K562 (cell line): Measurements from ENCODE around the gene VWA7. TPM values are rescaled to one million over a fixed set of nuclear protein-coding genes. Genes with fewer than 3 reads are reported as not detected.
A peak's percentile ranks its signal among the peaks of the same experiment; 100 is the strongest.

Experiments used
- ATF1 ChIP-seq, 2 experiments: fragments of 450-650 bp in 1 of 2; IDR thresholded peaks; 2 replicates each; pipeline ENCODE4 v1.6.1; 2016; ENCODE audit warnings: missing compliant biosample characterization in 1 of 2, missing genetic modification characterization in 1 of 2
- CCAR2 ChIP-seq: fragments of 200-400 bp; formaldehyde crosslinking; IDR thresholded peaks from 2 replicates; pipeline ENCODE4 v1.6.1; 2017; ENCODE audit warnings: mild to moderate bottlenecking, low read depth, low read length
- DDX20 ChIP-seq: fragments of 450-650 bp; IDR thresholded peaks from 2 replicates; pipeline ENCODE4 v1.6.1; 2016; ENCODE audit warnings: missing genetic modification characterization, low read depth, mild to moderate bottlenecking, missing compliant biosample characterization, moderate library complexity
- ESRRB ChIP-seq: fragments of 250-450 bp; sonication (Bioruptor Pico); IDR thresholded peaks from 2 replicates; pipeline ENCODE4 v1.5.0; 2020; ENCODE audit warnings: mild to moderate bottlenecking, moderate library complexity, borderline replicate concordance
- EZH2 ChIP-seq: IDR thresholded peaks from 2 replicates; pipeline ENCODE4 v1.6.1; 2012; ENCODE audit warnings: low read depth, mild to moderate bottlenecking, inconsistent platforms, low read length, borderline replicate concordance
- HBP1 ChIP-seq: fragments of 450-650 bp; formaldehyde crosslinking; IDR thresholded peaks from 2 replicates; pipeline ENCODE4 v1.4.0; 2022; ENCODE audit warnings: missing genetic modification characterization
- HLTF ChIP-seq: fragments of 450-650 bp; IDR thresholded peaks from 2 replicates; pipeline ENCODE4 v1.6.1; 2016
- HNRNPL ChIP-seq: fragments of 200-400 bp; formaldehyde crosslinking; IDR thresholded peaks from 2 replicates; pipeline ENCODE4 v1.6.1; 2017; ENCODE audit warnings: low read depth, mild to moderate bottlenecking, low read length
- MCM3 ChIP-seq: fragments of 450-650 bp; IDR thresholded peaks from 2 replicates; pipeline ENCODE4 v1.6.1; 2016
- NR4A1 ChIP-seq, 2 experiments: fragments of 250-450 bp in 1 of 2; fragments of 450-650 bp in 1 of 2; sonication (Bioruptor Pico) in 1 of 2; IDR thresholded peaks; 2 replicates each; pipeline versions ENCODE4 v1.4.0 to v1.6.1; 2016 to 2020; ENCODE audit warnings: mild to moderate bottlenecking in 2 of 2, missing compliant biosample characterization in 1 of 2, missing genetic modification characterization in 1 of 2, moderate library complexity in 1 of 2
- NRF1 ChIP-seq, 2 experiments: fragments of 450-650 bp; IDR thresholded peaks in 1 of 2; conservative IDR thresholded peaks in 1 of 2; 2 replicates each; pipeline ENCODE4 v1.6.1; 2014; ENCODE audit warnings: mild to moderate bottlenecking in 2 of 2
- OTX1 ChIP-seq: fragments of 450-650 bp; formaldehyde crosslinking; IDR thresholded peaks from 2 replicates; pipeline ENCODE4 v1.4.0; 2022; ENCODE audit warnings: mild to moderate bottlenecking
- SETDB1 ChIP-seq: IDR thresholded peaks from one replicate; pipeline ENCODE4 v1.6.1; 2012; ENCODE audit warnings: low read length, control low read depth, inconsistent platforms
- SRSF9 ChIP-seq: fragments of 200-400 bp; formaldehyde crosslinking; IDR thresholded peaks from 2 replicates; pipeline ENCODE4 v1.6.1; 2017; ENCODE audit warnings: low read depth, low read length, borderline replicate concordance
- WHSC1 ChIP-seq: IDR thresholded peaks from one replicate; pipeline ENCODE4 v1.6.1; 2012; ENCODE audit warnings: low read length, control low read depth, inconsistent platforms
- ZKSCAN3 ChIP-seq: fragments of 250-450 bp; sonication (Bioruptor Pico); IDR thresholded peaks from 2 replicates; pipeline ENCODE4 v1.4.0; 2020
- ZNF146 ChIP-seq: IDR thresholded peaks from one replicate; pipeline ENCODE4 v1.6.1; 2018; ENCODE audit warnings: missing compliant biosample characterization; ENCODE audit not compliant: unreplicated experiment
- ZNF175 ChIP-seq: fragments of 200-800 bp; sonication (Bioruptor generic); IDR thresholded peaks from 2 replicates; pipeline ENCODE4 v1.6.1; 2016; ENCODE audit warnings: low read depth, mild to moderate bottlenecking, missing genetic modification characterization, missing compliant biosample characterization
- ZNF316 ChIP-seq: fragments of 450-650 bp; IDR thresholded peaks from 2 replicates; pipeline ENCODE4 v1.6.1; 2016
- ZNF449 ChIP-seq: fragments of 250-450 bp; sonication (Bioruptor Pico); IDR thresholded peaks from 2 replicates; pipeline ENCODE4 v1.8.0; 2022; ENCODE audit warnings: moderate library complexity, mild to moderate bottlenecking, inconsistent platforms
- ZSCAN32 ChIP-seq: fragments of 450-650 bp; formaldehyde crosslinking; IDR thresholded peaks from 2 replicates; pipeline ENCODE4 v1.4.0; 2020; ENCODE audit warnings: mild to moderate bottlenecking, moderate library complexity
- polyA plus RNA-seq, 8 experiments: library from polyadenylated mRNA; depleted of rRNA in 4 of 8; stranded (reverse) in 5 of 8; unstranded in 3 of 8; fragments of >200 nt; fragmentation: Nextera tagmentation in 2 of 8; fragmentation: Illumina TruSeq in 1 of 8; extraction: Ambion mirVana in 2 of 8; extraction: Trizol in 1 of 8; gene quantifications; 2 replicates each; pipeline versions ENCODE4 v1.2.1 to v1.2.3, GENCODE V29; 2011 to 2014; ENCODE audit warnings: inconsistent platforms in 1 of 8, missing spikeins in 1 of 8
- total RNA-seq, 7 experiments: library from RNA; depleted of rRNA in 6 of 7; stranded (reverse); fragments of >200 nt in 6 of 7; fragmentation: Illumina TruSeq in 2 of 7; extraction: Trizol in 2 of 7; gene quantifications; 2 replicates each; pipeline versions ENCODE4 v1.2.1 to v1.2.3, GENCODE V29; 2011 to 2021; ENCODE audit warnings: low replicate concordance in 1 of 7
- TF ChIP-seq, protein P1 (sequence below): fragments of 200-800 bp; sonication (Bioruptor generic); IDR thresholded peaks from 2 replicates; pipeline ENCODE4 v1.6.1; 2017; ENCODE audit warnings: missing genetic modification characterization, missing compliant biosample characterization
- TF ChIP-seq, protein P2 (sequence below): sonication (generic); formaldehyde crosslinking; IDR thresholded peaks from 2 replicates; pipeline ENCODE4 v1.8.0; 2022; ENCODE audit warnings: missing genetic modification reagents, mild to moderate bottlenecking, moderate library complexity, borderline replicate concordance

The VWA7 gene
- total and polyA plus RNA-seq, 9 of the 15 experiments (the other 6 are each of a cell fraction or from before 2014, with no cell fraction given), result 0.18 to 2.9 (median 0.95) TPM

DNA sequence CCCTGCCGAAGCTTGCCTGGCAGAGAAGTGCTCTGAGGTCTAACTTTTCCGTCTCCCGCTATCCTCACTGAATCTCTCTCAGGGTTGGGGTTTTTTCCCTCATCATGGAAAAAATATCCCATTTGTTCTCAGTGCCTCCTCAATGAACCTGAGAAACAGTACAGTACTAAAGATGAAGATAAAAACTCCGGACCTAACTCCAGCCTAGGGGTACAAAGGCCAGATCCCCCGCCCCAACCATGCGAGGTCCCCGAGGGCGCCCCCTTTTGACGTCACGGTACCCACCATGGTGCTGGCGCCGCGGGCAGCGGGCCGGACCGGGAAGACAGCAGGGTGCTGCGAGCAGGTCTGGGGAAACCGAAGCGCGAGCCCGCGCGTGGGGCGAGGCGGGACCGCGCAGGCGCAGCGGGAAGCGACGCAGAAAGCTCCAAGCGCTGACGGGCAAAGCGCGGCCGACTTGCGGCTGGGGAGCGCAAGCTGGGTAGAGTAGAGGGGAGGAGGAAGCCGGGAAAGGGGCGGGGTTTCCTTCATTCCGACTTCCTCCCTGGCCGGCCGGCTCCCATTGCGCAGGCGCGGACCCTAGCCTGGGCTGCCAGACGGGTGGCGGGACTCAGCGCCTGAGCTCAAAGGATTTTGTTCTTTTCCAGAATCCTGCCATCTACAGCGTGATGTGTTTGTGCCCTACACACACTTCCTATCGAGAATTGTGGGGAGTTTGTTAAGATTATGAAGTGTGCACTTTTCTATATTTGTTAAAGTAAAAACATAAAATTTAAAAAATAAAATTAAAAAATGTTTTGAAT is 29.5 kb upstream of the VWA7 start, which contains the start of gene LSM2 (continued):
- TF ChIP-seq, protein P1, sequence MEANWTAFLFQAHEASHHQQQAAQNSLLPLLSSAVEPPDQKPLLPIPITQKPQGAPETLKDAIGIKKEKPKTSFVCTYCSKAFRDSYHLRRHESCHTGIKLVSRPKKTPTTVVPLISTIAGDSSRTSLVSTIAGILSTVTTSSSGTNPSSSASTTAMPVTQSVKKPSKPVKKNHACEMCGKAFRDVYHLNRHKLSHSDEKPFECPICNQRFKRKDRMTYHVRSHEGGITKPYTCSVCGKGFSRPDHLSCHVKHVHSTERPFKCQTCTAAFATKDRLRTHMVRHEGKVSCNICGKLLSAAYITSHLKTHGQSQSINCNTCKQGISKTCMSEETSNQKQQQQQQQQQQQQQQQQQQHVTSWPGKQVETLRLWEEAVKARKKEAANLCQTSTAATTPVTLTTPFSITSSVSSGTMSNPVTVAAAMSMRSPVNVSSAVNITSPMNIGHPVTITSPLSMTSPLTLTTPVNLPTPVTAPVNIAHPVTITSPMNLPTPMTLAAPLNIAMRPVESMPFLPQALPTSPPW, result peak; percentile 91
- TF ChIP-seq MCM3, result no peak
- no peak for TF ChIP-seq WHSC1
- TF ChIP-seq SRSF9, result no peak
- TF ChIP-seq HLTF, result peak; percentile 76; the same call in 1 of the 2 replicates
- peak; percentile 50; the same call in 1 of the 2 replicates for TF ChIP-seq ZSCAN32
- TF ChIP-seq, protein P2, sequence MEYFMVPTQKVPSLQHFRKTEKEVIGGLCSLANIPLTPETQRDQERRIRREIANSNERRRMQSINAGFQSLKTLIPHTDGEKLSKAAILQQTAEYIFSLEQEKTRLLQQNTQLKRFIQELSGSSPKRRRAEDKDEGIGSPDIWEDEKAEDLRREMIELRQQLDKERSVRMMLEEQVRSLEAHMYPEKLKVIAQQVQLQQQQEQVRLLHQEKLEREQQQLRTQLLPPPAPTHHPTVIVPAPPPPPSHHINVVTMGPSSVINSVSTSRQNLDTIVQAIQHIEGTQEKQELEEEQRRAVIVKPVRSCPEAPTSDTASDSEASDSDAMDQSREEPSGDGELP (CRISPR knock-in tag), result peak; percentile 92
- no peak for TF ChIP-seq ESRRB
- TF ChIP-seq EZH2, result no peak
- TF ChIP-seq SETDB1, result peak; percentile 74
- TF ChIP-seq CCAR2, result no peak
- TF ChIP-seq NRF1 (conservative IDR thresholded peaks at IDR 0.05 in 1 of 2, IDR thresholded peaks at IDR 0.05 in 1 of 2), result peak; percentile 99 to 100
- no peak for TF ChIP-seq NR4A1 (CRISPR knock-in tag; IDR thresholded peaks at IDR 0.05)
- TF ChIP-seq NR4A1 (tag; IDR thresholded peaks at IDR 0.05), result peak; percentile 53; the same call in 1 of the 2 replicates
- peak; percentile 17; the same call in 1 of the 2 replicates for TF ChIP-seq ZNF175
- TF ChIP-seq ZNF146 (CRISPR knock-in tag), result no peak
- 0 out of 2 replicates have a peak, but pooled peaks have one; percentile 19 for TF ChIP-seq ZNF316
- TF ChIP-seq HNRNPL, result peak; percentile 98
- TF ChIP-seq OTX1 (CRISPR knock-in tag), result no peak; the same call in 1 of the 2 replicates
- TF ChIP-seq ZKSCAN3 (CRISPR knock-in tag), result no peak
- TF ChIP-seq DDX20, result no peak
- TF ChIP-seq ZNF449 (CRISPR knock-in tag), result 0 out of 2 replicates have a peak, but pooled peaks have one; percentile 57
- 0 out of 2 replicates have a peak, but pooled peaks have one; percentile 36 for TF ChIP-seq HBP1 (CRISPR knock-in tag)
- peak; percentile 89 for TF ChIP-seq ATF1 (CRISPR knock-in tag; IDR thresholded peaks at IDR 0.05)
- TF ChIP-seq ATF1 (tag; IDR thresholded peaks at IDR 0.05), result peak; percentile 99
